Measurements from ENCODE around the gene TEX13B.

The TEX13B gene, protein sequence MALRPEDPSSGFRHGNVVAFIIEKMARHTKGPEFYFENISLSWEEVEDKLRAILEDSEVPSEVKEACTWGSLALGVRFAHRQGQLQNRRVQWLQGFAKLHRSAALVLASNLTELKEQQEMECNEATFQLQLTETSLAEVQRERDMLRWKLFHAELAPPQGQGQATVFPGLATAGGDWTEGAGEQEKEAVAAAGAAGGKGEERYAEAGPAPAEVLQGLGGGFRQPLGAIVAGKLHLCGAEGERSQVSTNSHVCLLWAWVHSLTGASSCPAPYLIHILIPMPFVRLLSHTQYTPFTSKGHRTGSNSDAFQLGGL

DNA sequence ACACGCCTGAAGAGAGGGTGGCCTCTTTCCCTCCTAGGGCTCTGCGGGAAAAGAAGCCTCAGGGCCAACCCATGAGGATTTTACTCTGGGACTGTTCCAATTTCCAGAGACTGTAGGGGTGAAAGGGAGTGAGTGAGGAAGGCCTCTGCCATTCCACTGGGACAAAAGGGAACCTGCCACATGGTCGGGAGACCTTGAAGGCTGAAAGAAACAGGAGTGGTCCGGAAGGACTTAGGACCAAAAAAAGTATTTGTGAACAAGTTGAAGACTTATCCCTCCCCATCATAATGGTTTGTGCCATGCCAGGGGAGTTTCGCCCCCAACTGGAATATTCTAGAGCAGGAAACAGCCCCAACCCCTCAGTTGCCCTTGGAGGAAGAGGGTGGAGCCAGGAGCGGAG, at the start of gene TEX13B:
Gene TEX13B (minus strand): TSS at position 15 of the 400 bp plus-strand sequence. CDS start 243 bp downstream, outside the sequence.
- Histone ChIP-seq H3K27me3 (replicated peaks) (no peaks in the 10 kb centered on the region), H3K36me3 (replicated peaks) (no peaks in the 10 kb centered on the region), H3K4me3 (ENCODE audit: low read depth, low read length) (no peak within 1 kb of the TSS), H3K27ac (no peak within 1 kb of the TSS)
- DNase-seq: no peak
- in situ Hi-C loops (cut with HindIII; ENCODE audit: low pct_ligation_motif_present, low sequenced_read_pairs): no loop called here
- no peak for TF ChIP-seq CTCF (IDR thresholded peaks at IDR 0.05; ENCODE audit: low read depth, low read length, missing control alignments)

- in situ Hi-C loops (cut with HindIII; ENCODE audit: low pct_ligation_motif_present, low sequenced_read_pairs): no loop called here
- Histone ChIP-seq H3K27me3 (replicated peaks) (no peaks in the 10 kb centered on the region), H3K27ac (no peak overlapping the region), H3K4me3 (ENCODE audit: low read depth, low read length) (no peak overlapping the region), H3K36me3 (replicated peaks) (no peaks in the 10 kb centered on the region)
- no peak for DNase-seq
- TF ChIP-seq CTCF (IDR thresholded peaks at IDR 0.05; ENCODE audit: low read depth, low read length, missing control alignments): no peak
Observed at GRCh38 chrX:108029928-108030711, 48.0 kb upstream of the TEX13B start.

DNA sequence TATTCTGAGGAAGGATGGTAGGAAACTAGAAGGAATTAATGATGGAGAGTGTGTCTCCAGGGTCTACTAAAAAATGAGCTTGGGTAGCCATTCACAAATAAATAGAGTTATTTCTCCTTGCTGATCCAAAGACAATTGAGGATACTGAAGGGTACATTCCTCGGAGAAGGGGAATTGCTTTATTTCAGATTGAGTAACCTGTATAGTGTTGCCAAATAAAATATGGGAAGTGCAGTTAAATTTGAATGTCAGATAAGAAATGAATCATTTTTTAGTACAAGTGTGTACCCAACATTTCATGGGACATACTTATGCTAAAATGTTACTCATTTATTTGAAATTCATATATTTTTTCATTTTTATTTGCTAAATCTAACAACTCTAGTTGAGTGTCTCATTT, 46.7 kb upstream of the TEX13B start:
- H3K27ac ChIP-seq: no peak overlapping the region
- TF ChIP-seq CTCF (IDR thresholded peaks at IDR 0.05; ENCODE audit: low read depth, low read length, missing control alignments): no peak
- H3K36me3 ChIP-seq (replicated peaks): no peaks in the 10 kb centered on the region
- no peaks in the 10 kb centered on the region for H3K27me3 ChIP-seq (replicated peaks)
- no peak for DNase-seq
- in situ Hi-C loops (cut with HindIII; ENCODE audit: low pct_ligation_motif_present, low sequenced_read_pairs): no loop called here
- H3K4me3 ChIP-seq (ENCODE audit: low read depth, low read length): no peak overlapping the region

DNA sequence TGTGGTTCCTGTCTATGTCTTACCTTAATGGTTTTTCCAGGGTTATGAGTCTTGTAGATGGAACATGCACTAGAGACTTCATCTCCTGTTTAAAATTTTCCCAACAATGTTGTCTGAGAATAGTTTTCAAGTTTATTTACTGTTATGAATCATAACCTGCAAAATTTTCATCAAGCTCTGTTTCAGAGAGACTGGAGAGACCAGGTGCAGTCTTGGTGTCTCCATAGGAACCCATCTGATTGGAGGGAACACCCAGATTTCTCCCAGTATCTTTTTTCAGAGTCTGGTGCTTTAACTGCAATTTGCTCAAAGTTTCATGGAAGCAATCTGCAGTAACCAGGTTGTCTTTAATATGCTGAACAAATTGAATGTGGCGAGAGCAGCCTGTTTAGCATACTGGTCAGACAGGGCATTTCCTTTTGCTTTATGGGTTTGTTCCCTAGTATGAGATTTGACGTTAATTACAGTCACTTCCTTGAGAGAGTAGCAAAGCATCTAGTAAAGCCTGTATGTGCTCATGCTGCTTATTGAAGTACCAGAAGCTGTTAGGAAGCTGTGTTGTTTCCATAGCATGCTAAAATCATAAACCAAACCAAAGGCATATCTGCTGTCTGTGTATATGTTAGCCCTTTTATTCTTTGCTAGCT, 43.9 kb upstream of the TEX13B start:
- H3K27me3 ChIP-seq (replicated peaks): no peaks in the 10 kb centered on the region
- no peak overlapping the region for H3K4me3 ChIP-seq (ENCODE audit: low read depth, low read length)
- no peak overlapping the region for H3K27ac ChIP-seq
- TF ChIP-seq CTCF (IDR thresholded peaks at IDR 0.05; ENCODE audit: low read depth, low read length, missing control alignments): no peak
- in situ Hi-C loops (cut with HindIII; ENCODE audit: low pct_ligation_motif_present, low sequenced_read_pairs): no loop called here
- no peak for DNase-seq
- H3K36me3 ChIP-seq (replicated peaks): no peaks in the 10 kb centered on the region

- in situ Hi-C loops (cut with HindIII; ENCODE audit: low pct_ligation_motif_present, low sequenced_read_pairs): no loop called here
- Histone ChIP-seq H3K36me3 (replicated peaks) (no peaks in the 10 kb centered on the region), H3K27ac (no peak overlapping the region), H3K4me3 (ENCODE audit: low read depth, low read length) (no peak overlapping the region), H3K27me3 (replicated peaks) (no peaks in the 10 kb centered on the region)
- DNase-seq: no peak
- TF ChIP-seq CTCF (IDR thresholded peaks at IDR 0.05; ENCODE audit: low read depth, low read length, missing control alignments): no peak
Observed at GRCh38 chrX:108025376-108025775, 43.2 kb upstream of the TEX13B start.

All from brain microvascular endothelial cell (primary cell).